SJCRH30 (cell line): Measurements from ENCODE around the gene ZFC3H1. TPM values are rescaled to one million over a fixed set of nuclear protein-coding genes. Genes with fewer than 3 reads are reported as not detected.
A peak's percentile ranks its signal among the peaks of the same experiment; 100 is the strongest.
"Not testable (repeated sequence)": the region's sequence is repeated elsewhere in the genome, so short reads cannot be mapped to it uniquely, and the experiment has no call there.

Experiments used
- DNase-seq, 2 experiments: peaks; one replicate each; pipeline ENCODE4 v3.0.0-alpha.2; 2015 to 2020
- H3K27ac ChIP-seq: fragments of 250-450 bp; sonication (Bioruptor Pico); 2 replicates; pipeline ENCODE4 v1.5.1; 2020; ENCODE audit warnings: mild to moderate bottlenecking, moderate library complexity
- H3K27me3 ChIP-seq: fragments of 250-450 bp; sonication (Bioruptor Pico); 2 replicates; pipeline ENCODE4 v1.5.1; 2020; ENCODE audit warnings: mild to moderate bottlenecking, moderate library complexity
- H3K36me3 ChIP-seq: fragments of 250-450 bp; sonication (Bioruptor Pico); 2 replicates; pipeline ENCODE4 v1.5.1; 2020; ENCODE audit warnings: mild to moderate bottlenecking, moderate library complexity
- H3K4me1 ChIP-seq: fragments of 250-450 bp; sonication (Bioruptor Pico); 2 replicates; pipeline ENCODE4 v1.5.1; 2020; ENCODE audit warnings: mild to moderate bottlenecking, moderate library complexity
- H3K4me3 ChIP-seq: fragments of 250-450 bp; sonication (Bioruptor Pico); 2 replicates; pipeline ENCODE4 v1.5.1; 2020; ENCODE audit warnings: mild to moderate bottlenecking, moderate library complexity
- H3K9me3 ChIP-seq: fragments of 250-450 bp; sonication (Bioruptor Pico); replicated peaks from 2 replicates; pipeline ENCODE4 v1.5.1; 2020; ENCODE audit warnings: mild to moderate bottlenecking, moderate library complexity
- total RNA-seq: library from RNA; depleted of rRNA; stranded (reverse); fragments of >200 nt; shearing (Covaris generic); gene quantifications from 2 replicates; pipeline ENCODE4 v1.2.3, GENCODE V29; 2014; rRNA removed

The ZFC3H1 gene
- total RNA-seq, 1 experiment from 2014 or later = 24.5 TPM

- Histone ChIP-seq H3K27ac (no peak overlapping the region), H3K27me3 (no peaks in the 10 kb centered on the region), H3K9me3 (no peaks in the 10 kb centered on the region), H3K4me1 (no peaks in the 10 kb centered on the region), H3K36me3 (no peaks in the 10 kb centered on the region), H3K4me3 (no peak overlapping the region)
- DNase-seq = no peak
Observed at GRCh38 chr12:71587012-71587411, 76.6 kb downstream of the ZFC3H1 start.

DNA sequence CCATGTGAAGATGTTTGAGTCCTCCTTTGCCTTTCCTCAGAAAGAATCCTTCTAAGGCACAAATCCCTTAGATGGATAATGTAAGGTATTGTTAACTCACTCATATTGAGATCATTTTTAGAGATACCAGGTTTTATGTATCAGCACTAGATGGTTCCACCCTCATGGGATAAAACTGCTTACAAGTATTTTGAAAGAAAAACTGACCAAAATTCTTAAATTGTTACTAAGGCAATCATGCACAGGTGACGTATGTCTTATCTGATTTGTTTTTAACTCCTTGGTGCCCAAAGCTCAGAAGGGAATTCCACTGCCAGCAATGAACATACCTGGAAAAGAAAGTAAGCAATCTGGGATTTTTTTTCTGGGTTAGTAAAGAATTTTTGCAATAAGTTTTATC lies 78.4 kb downstream of the ZFC3H1 start:
- Histone ChIP-seq H3K27ac (no peak overlapping the region), H3K27me3 (no peaks in the 10 kb centered on the region), H3K9me3 (no peaks in the 10 kb centered on the region), H3K36me3 (no peaks in the 10 kb centered on the region), H3K4me3 (no peak overlapping the region), H3K4me1 (no peaks in the 10 kb centered on the region)
- no peak for DNase-seq

DNA sequence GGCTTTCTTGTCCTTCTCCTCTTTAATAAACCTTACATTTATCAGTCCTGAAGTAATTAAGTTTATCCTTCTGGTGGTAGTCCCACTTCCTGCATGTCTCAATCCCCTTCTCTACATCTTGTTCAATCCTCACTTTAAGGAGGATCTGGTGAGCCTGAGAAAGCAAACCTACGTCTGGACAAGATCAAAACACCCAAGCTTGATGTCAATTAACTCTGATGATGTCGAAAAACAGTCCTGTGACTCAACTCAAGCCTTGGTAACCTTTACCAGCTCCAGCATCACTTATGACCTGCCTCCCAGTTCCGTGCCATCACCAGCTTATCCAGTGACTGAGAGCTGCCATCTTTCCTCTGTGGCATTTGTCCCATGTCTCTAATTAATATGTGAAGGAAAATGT lies 79.3 kb downstream of the ZFC3H1 start:
- Histone ChIP-seq H3K9me3 (no peaks in the 10 kb centered on the region; the same call in 1 of the 2 replicates), H3K36me3 (no peaks in the 10 kb centered on the region), H3K27ac (no peak overlapping the region), H3K27me3 (no peaks in the 10 kb centered on the region), H3K4me3 (no peak overlapping the region), H3K4me1 (no peaks in the 10 kb centered on the region)
- DNase-seq = no peak

GRCh38 chr12:71582925-71583324 lies 80.7 kb downstream of the ZFC3H1 start:
- no peak for DNase-seq
- no peak overlapping the region for H3K27ac ChIP-seq
- no peaks in the 10 kb centered on the region for H3K36me3 ChIP-seq
- no peak overlapping the region for H3K4me3 ChIP-seq
- no peaks in the 10 kb centered on the region for H3K4me1 ChIP-seq
- H3K9me3 ChIP-seq = no peaks in the 10 kb centered on the region; the same call in 1 of the 2 replicates
- no peaks in the 10 kb centered on the region for H3K27me3 ChIP-seq

GRCh38 chr12:71581206-71581605 lies 82.4 kb downstream of the ZFC3H1 start:
- Histone ChIP-seq H3K27ac (no peak overlapping the region), H3K36me3 (no peaks in the 10 kb centered on the region), H3K9me3 (no peaks in the 10 kb centered on the region; the same call in 1 of the 2 replicates), H3K4me1 (no peaks in the 10 kb centered on the region), H3K4me3 (no peak overlapping the region), H3K27me3 (no peaks in the 10 kb centered on the region)
- DNase-seq = no peak

DNA sequence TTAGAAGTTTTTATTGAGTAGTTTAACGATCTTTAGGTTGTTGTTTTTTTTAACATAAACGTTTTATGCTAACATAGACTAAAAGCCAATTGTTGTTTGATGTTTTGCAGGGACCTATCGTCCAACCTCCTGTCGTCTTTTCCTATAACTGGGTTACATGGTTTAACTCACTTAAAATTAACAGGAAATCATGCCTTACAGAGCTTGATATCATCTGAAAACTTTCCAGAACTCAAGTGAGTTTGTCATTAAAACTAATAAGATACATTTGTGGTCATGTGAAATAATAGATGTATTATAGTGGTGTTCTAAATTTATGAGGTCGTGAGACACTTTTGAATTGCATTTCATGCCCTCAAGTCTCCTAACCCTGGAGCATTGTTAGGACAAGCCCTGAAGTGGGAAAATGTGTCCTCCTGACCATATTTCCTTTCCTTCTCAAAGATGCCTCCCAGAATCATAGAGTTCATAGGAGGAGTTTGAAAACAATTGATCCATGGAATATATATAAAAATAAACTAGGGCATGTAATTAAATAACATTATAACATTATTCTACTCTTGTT lies 84.9 kb downstream of the ZFC3H1 start:
- no peaks in the 10 kb centered on the region for H3K27me3 ChIP-seq
- no peaks in the 10 kb centered on the region for H3K4me1 ChIP-seq
- H3K4me3 ChIP-seq = no peak overlapping the region
- H3K36me3 ChIP-seq = no peaks in the 10 kb centered on the region
- no peaks in the 10 kb centered on the region; the same call in 1 of the 2 replicates for H3K9me3 ChIP-seq
- no peak overlapping the region for H3K27ac ChIP-seq
- DNase-seq = no peak

DNA sequence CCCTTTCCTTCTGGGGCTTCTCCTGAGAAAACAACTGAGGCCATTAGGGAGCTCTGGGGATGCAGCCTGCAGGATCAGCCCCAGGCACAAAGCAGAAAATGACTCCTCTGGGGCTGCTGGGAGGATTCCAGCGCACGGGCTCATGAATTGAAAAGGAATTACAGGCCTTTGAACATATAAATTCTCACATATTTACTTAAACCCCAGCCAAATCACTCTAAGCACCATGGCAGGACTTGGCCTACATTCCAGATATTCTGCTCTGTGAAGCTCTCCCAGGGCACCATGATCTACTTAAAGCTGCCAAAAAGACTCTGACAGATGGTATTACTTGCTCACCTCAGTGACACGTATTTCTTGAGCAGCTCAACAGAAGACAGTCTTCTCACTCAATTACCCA lies 87.2 kb downstream of the ZFC3H1 start:
- H3K36me3 ChIP-seq = no peaks in the 10 kb centered on the region
- H3K4me3 ChIP-seq = no peak overlapping the region
- peak; percentile 30 to 45 for DNase-seq
- H3K27me3 ChIP-seq = no peaks in the 10 kb centered on the region
- H3K27ac ChIP-seq = no peak overlapping the region
- no peaks in the 10 kb centered on the region for H3K4me1 ChIP-seq
- no peaks in the 10 kb centered on the region; the same call in 1 of the 2 replicates for H3K9me3 ChIP-seq

DNA sequence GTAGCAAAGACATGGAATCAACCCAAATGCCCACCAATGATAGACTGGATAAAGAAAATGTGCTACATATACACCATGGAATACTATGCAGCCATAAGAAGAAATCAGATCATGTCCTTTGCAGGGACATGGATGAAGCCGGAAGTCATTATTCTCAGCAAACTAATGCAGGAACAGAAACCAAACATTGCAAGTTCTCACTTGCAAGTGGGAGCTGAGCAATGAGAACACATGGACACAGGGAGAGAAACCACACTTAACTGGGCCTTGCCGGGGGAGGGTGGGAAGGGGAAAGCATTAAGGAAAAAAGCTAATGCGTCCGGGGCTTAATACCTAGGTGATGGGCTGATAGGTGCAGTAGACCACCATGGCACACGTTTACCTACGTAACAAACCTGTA lies 93.8 kb downstream of the ZFC3H1 start:
- H3K36me3 ChIP-seq, H3K4me3 ChIP-seq, H3K4me1 ChIP-seq, H3K27me3 ChIP-seq, H3K9me3 ChIP-seq, H3K27ac ChIP-seq, DNase-seq: not testable (repeated sequence)

- H3K9me3 ChIP-seq = no peaks in the 10 kb centered on the region
- no peaks in the 10 kb centered on the region for H3K27me3 ChIP-seq
- H3K27ac ChIP-seq = no peak overlapping the region
- no peak overlapping the region for H3K4me3 ChIP-seq
- no peaks in the 10 kb centered on the region for H3K36me3 ChIP-seq
- no peak for DNase-seq
- H3K4me1 ChIP-seq = no peaks in the 10 kb centered on the region
Observed at GRCh38 chr12:71567537-71567936, 96.1 kb downstream of the ZFC3H1 start.

- Histone ChIP-seq H3K4me3 (no peak overlapping the region), H3K9me3 (no peaks in the 10 kb centered on the region), H3K27ac (no peak overlapping the region), H3K36me3 (no peaks in the 10 kb centered on the region), H3K4me1 (no peaks in the 10 kb centered on the region), H3K27me3 (no peaks in the 10 kb centered on the region)
- no peak for DNase-seq
Observed at GRCh38 chr12:71566655-71567054, 97.0 kb downstream of the ZFC3H1 start.

- no peaks in the 10 kb centered on the region for H3K4me1 ChIP-seq
- no peaks in the 10 kb centered on the region for H3K36me3 ChIP-seq
- no peaks in the 10 kb centered on the region for H3K27me3 ChIP-seq
- no peaks in the 10 kb centered on the region for H3K9me3 ChIP-seq
- no peak for DNase-seq
- H3K4me3 ChIP-seq = no peak overlapping the region
- H3K27ac ChIP-seq = no peak overlapping the region
Observed at GRCh38 chr12:71565535-71565934, 98.1 kb downstream of the ZFC3H1 start.

DNA sequence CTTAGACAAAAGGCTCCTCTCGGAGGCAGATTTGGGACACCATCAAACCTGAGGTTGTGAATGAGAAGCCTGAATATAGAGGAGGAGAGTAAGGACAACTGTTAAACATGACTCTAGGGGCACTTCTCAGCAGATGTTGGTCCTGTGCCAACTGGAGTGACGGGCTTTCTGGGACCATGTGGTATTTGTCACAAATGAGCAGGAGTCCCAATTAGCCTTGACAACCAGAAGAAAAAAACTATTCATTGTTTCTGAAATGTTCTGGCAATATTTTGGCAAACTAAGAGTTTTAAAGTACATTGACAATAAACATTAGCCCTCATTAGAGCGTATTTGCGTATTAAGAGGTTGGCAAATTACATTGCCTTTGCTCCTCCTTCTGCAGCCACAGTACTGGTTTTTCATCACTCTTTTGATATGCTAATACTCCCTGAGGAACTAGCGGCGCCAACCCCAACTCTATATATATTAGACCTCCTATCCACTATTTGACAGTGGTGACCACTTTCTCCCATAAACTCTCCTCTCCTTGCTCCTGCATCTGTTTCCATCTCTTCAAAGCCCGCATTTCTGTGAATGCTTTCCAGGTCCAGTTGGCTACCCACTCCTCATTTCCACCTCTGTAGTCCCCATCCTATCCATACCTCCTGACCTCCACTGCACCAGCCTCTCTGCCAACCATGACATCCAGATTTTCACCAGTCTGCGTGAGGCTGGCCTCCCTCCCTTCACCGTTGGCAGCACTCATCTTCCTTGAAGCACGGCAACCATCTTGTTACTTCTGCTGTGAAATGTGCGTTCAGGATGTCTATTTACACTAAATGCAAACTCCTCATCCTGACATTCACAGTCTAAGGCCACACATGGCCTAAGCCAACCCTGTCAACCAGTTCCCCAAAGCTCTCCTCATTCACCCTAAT lies 100.7 kb downstream of the ZFC3H1 start:
- H3K27me3 ChIP-seq = no peaks in the 10 kb centered on the region
- no peak overlapping the region for H3K4me3 ChIP-seq
- H3K27ac ChIP-seq = no peak overlapping the region
- no peaks in the 10 kb centered on the region for H3K4me1 ChIP-seq
- no peaks in the 10 kb centered on the region for H3K36me3 ChIP-seq
- no peaks in the 10 kb centered on the region for H3K9me3 ChIP-seq
- DNase-seq = no peak

Other genes with a start within 250 kb of the ZFC3H1 start
- 5.1 and 6.4 TPM in 2 replicates for gene LGR5, start 224.1 kb downstream of the ZFC3H1 start, total RNA-seq
- 5.6 and 7.2 TPM in 2 replicates for gene THAP2, start 453 bp upstream of the ZFC3H1 start, total RNA-seq
- 31.8 and 34.6 TPM in 2 replicates for gene TMEM19, start 22.2 kb upstream of the ZFC3H1 start, total RNA-seq
- 32.3 and 34.5 TPM in 2 replicates for gene RAB21, start 91.0 kb upstream of the ZFC3H1 start, total RNA-seq
- 23.8 and 26.5 TPM in 2 replicates for gene TBC1D15, start 175.9 kb upstream of the ZFC3H1 start, total RNA-seq